Smooth muscle cell (in vitro differentiated cells): ENCODE results near the gene TMEM182. TPM values are rescaled to one million over a fixed set of nuclear protein-coding genes. Genes with fewer than 3 reads are reported as not detected.

Source experiments
- DNase-seq: peaks from one replicate; lab custom pipeline; 2025; ENCODE audit not compliant: unreplicated experiment; lab: John Stamatoyannopoulos, UW
- H2AFZ ChIP-seq: fragments of 200-600 bp; sonication (generic); 2 replicates; pipeline ENCODE4 v1.6.0; 2016; ENCODE audit warnings: antibody characterized with exemption, low read depth, mild to moderate bottlenecking
- H3F3A ChIP-seq: fragments of 200-600 bp; sonication (generic); 2 replicates; pipeline ENCODE4 v1.6.0; 2017; ENCODE audit warnings: antibody characterized with exemption, low read depth
- H3K27ac ChIP-seq: fragments of 200-600 bp; sonication (generic); 2 replicates; pipeline ENCODE4 v1.5.1; 2016; ENCODE audit warnings: low read depth, mild to moderate bottlenecking
- H3K27me3 ChIP-seq: fragments of 200-600 bp; sonication (generic); 2 replicates; pipeline ENCODE4 v1.6.1; 2016; ENCODE audit warnings: low read depth, mild to moderate bottlenecking
- H3K36me3 ChIP-seq: fragments of 200-600 bp; sonication (generic); 2 replicates; pipeline ENCODE4 v1.5.1; 2016; ENCODE audit warnings: low read depth
- H3K4me1 ChIP-seq: fragments of 200-600 bp; sonication (generic); 2 replicates; pipeline ENCODE4 v1.5.1; 2016; ENCODE audit warnings: low read depth
- H3K4me2 ChIP-seq: fragments of 200-600 bp; sonication (generic); 2 replicates; pipeline ENCODE4 v1.6.0; 2016; ENCODE audit warnings: mild to moderate bottlenecking
- H3K4me3 ChIP-seq: fragments of 200-600 bp; sonication (generic); 2 replicates; pipeline ENCODE4 v1.5.1; 2016; ENCODE audit warnings: mild to moderate bottlenecking
- H3K79me2 ChIP-seq: fragments of 200-600 bp; sonication (generic); 2 replicates; pipeline ENCODE4 v1.6.0; 2016; ENCODE audit warnings: low read depth, mild to moderate bottlenecking
- H3K9ac ChIP-seq: fragments of 200-600 bp; sonication (generic); 2 replicates; pipeline ENCODE4 v1.6.0; 2016; ENCODE audit warnings: low read depth
- H3K9me3 ChIP-seq: fragments of 200-600 bp; sonication (generic); replicated peaks from 2 replicates; pipeline ENCODE4 v1.5.1; 2016; ENCODE audit warnings: low read depth
- H4K20me1 ChIP-seq: fragments of 200-600 bp; sonication (generic); 2 replicates; pipeline ENCODE4 v1.6.0; 2016; ENCODE audit warnings: low read depth
- CTCF ChIP-seq: fragments of 200-600 bp; sonication (generic); IDR thresholded peaks from 2 replicates; pipeline ENCODE4 v1.5.1; 2017; ENCODE audit warnings: borderline replicate concordance, mild to moderate bottlenecking, antibody characterized with exemption; ENCODE audit not compliant: insufficient read depth, poor library complexity, severe bottlenecking
- WGBS: methylation state at CpG from one replicate; pipeline ENCODE4 v1.1.7; 2016; ENCODE audit warnings: low lambda C conversion rate; 5-methylcytosine and 5-hydroxymethylcytosine counted together
- polyA plus RNA-seq: library from polyadenylated mRNA; unstranded; fragments of >200 nt; fragmentation: Nextera tagmentation; extraction: Ambion mirVana; gene quantifications from 2 replicates; pipeline ENCODE4 v1.2.1, GENCODE V29; 2016
- total RNA-seq: library from RNA; depleted of rRNA; stranded (reverse); fragments of >200 nt; gene quantifications from 2 replicates; pipeline ENCODE4 v1.2.3, GENCODE V29; 2014

The TMEM182 gene
- total and polyA plus RNA-seq, 2 experiments from 2014 or later, result 4.0 to 12.3 TPM

- H3K4me1 ChIP-seq, result peaks cover 7% of the 10 kb centered on the region
- H4K20me1 ChIP-seq, result peaks cover 16% of the 10 kb centered on the region
- H3K4me3 ChIP-seq, result peak overlapping the region; percentile 79
- H3K79me2 ChIP-seq, result no peaks in the 10 kb centered on the region
- no peaks in the 10 kb centered on the region for H3F3A ChIP-seq
- no peak overlapping the region for H3K9ac ChIP-seq
- no peak for TF ChIP-seq CTCF
- no peak overlapping the region for H3K27ac ChIP-seq
- no peaks in the 10 kb centered on the region for H3K36me3 ChIP-seq
- no peaks in the 10 kb centered on the region for H3K27me3 ChIP-seq
- WGBS, result 86% methylated on average over 1 of the region's 1 CpG
- H3K4me2 ChIP-seq, result peak overlapping the region; percentile 96
- no peaks in the 10 kb centered on the region for H3K9me3 ChIP-seq
- H2AFZ ChIP-seq, result peak overlapping the region; percentile 97
- DNase-seq, result no peak
Measured at GRCh38 chr2:102737431-102737830, 24.4 kb upstream of the TMEM182 start.

GRCh38 chr2:102743259-102743658, 18.6 kb upstream of the TMEM182 start:
- Histone ChIP-seq H3K4me1 (no peaks in the 10 kb centered on the region), H3K4me2 (no peak overlapping the region), H3K36me3 (no peaks in the 10 kb centered on the region), H3K79me2 (no peaks in the 10 kb centered on the region), H3K9me3 (no peaks in the 10 kb centered on the region), H3F3A (no peaks in the 10 kb centered on the region), H2AFZ (no peak overlapping the region), H3K4me3 (no peak overlapping the region), H3K9ac (no peak overlapping the region), H3K27me3 (no peaks in the 10 kb centered on the region), H3K27ac (no peak overlapping the region), H4K20me1 (no peaks in the 10 kb centered on the region)
- no peak for DNase-seq
- TF ChIP-seq CTCF, result no peak
- 94% methylated on average over 3 of the region's 3 CpGs for WGBS

- no peaks in the 10 kb centered on the region for H3K36me3 ChIP-seq
- H3K4me2 ChIP-seq, result no peak overlapping the region
- no peaks in the 10 kb centered on the region for H3K79me2 ChIP-seq
- no peak overlapping the region for H3K4me3 ChIP-seq
- TF ChIP-seq CTCF, result no peak
- no peaks in the 10 kb centered on the region for H4K20me1 ChIP-seq
- no peak overlapping the region for H3K9ac ChIP-seq
- 91% methylated on average over 4 of the region's 4 CpGs for WGBS
- no peaks in the 10 kb centered on the region for H3K4me1 ChIP-seq
- DNase-seq, result no peak
- no peak overlapping the region for H2AFZ ChIP-seq
- no peaks in the 10 kb centered on the region for H3K27me3 ChIP-seq
- no peaks in the 10 kb centered on the region for H3K9me3 ChIP-seq
- H3K27ac ChIP-seq, result no peak overlapping the region
- H3F3A ChIP-seq, result no peaks in the 10 kb centered on the region
Measured at GRCh38 chr2:102748107-102748506, 13.7 kb upstream of the TMEM182 start.

GRCh38 chr2:102749938-102750337, 11.9 kb upstream of the TMEM182 start:
- DNase-seq, result no peak
- Histone ChIP-seq H3K4me3 (no peak overlapping the region), H3K4me1 (no peaks in the 10 kb centered on the region), H3K36me3 (no peaks in the 10 kb centered on the region), H4K20me1 (no peaks in the 10 kb centered on the region), H3K27ac (no peak overlapping the region), H3K27me3 (no peaks in the 10 kb centered on the region), H3K9me3 (no peaks in the 10 kb centered on the region), H3K9ac (no peak overlapping the region), H3K4me2 (no peak overlapping the region), H3K79me2 (no peaks in the 10 kb centered on the region), H3F3A (no peaks in the 10 kb centered on the region), H2AFZ (no peak overlapping the region)
- TF ChIP-seq CTCF, result no peak
- WGBS, result 87% methylated on average over 3 of the region's 3 CpGs
